DND-41 (cell line): Measurements from ENCODE around the gene DLGAP1.

Experiments used
- ATAC-seq: fragments of 200-7000 bp; cut with Tn5 transposase; 3 replicates; pipeline ENCODE4 v1.9.1; 2021; ENCODE audit warnings: low read depth; ENCODE audit not compliant: insufficient read depth
- DNase-seq: peaks from one replicate; pipeline ENCODE4 v3.0.0-alpha.2; 2020
- H2AFZ ChIP-seq: 2 replicates; pipeline ENCODE4 v1.6.0; 2012; ENCODE audit warnings: low read depth, low read length
- H3K27ac ChIP-seq: 2 replicates; pipeline ENCODE4 v1.5.1; 2012; ENCODE audit warnings: low read length, inconsistent platforms
- H3K27me3 ChIP-seq: fragments of 200-600 bp; sonication (generic); 2 replicates; pipeline ENCODE4 v1.6.0; 2012; ENCODE audit warnings: low read length, mild to moderate bottlenecking, inconsistent platforms; ENCODE audit not compliant: insufficient read depth, poor library complexity
- H3K36me3 ChIP-seq: 2 replicates; pipeline ENCODE4 v1.5.1; 2012; ENCODE audit warnings: low read length, inconsistent platforms; ENCODE audit not compliant: insufficient read depth
- H3K4me1 ChIP-seq: 2 replicates; pipeline ENCODE4 v1.5.1; 2012; ENCODE audit warnings: mild to moderate bottlenecking, low read length; ENCODE audit not compliant: insufficient read depth
- H3K4me2 ChIP-seq: 2 replicates; pipeline ENCODE4 v1.6.0; 2012; ENCODE audit warnings: mild to moderate bottlenecking, moderate library complexity, low read length, inconsistent platforms; ENCODE audit not compliant: insufficient read depth
- H3K4me3 ChIP-seq, 2 experiments: fragments of 200-600 bp in 1 of 2; shearing (Covaris generic) in 1 of 2; 2 replicates each; pipeline ENCODE4 v1.5.1; 2012 to 2016; ENCODE audit warnings: inconsistent platforms in 2 of 2, low read length in 2 of 2, mild to moderate bottlenecking in 2 of 2, low read depth in 1 of 2, moderate library complexity in 1 of 2
- H3K79me2 ChIP-seq: 2 replicates; pipeline ENCODE4 v1.6.0; 2012; ENCODE audit warnings: low read length, inconsistent platforms; ENCODE audit not compliant: insufficient read depth
- H3K9ac ChIP-seq: 2 replicates; pipeline ENCODE4 v1.6.0; 2012; ENCODE audit warnings: low read depth, mild to moderate bottlenecking, inconsistent platforms, low read length, moderate library complexity
- H3K9me3 ChIP-seq: 2 replicates; pipeline ENCODE4 v1.5.1; 2012; ENCODE audit warnings: low read length, moderate library complexity, mild to moderate bottlenecking, inconsistent platforms; ENCODE audit not compliant: insufficient read depth, severe bottlenecking
- H4K20me1 ChIP-seq: 2 replicates; pipeline ENCODE4 v1.6.0; 2012; ENCODE audit warnings: low read length; ENCODE audit not compliant: insufficient read depth
- EZH2 ChIP-seq: IDR thresholded peaks from 3 replicates; pipeline ENCODE4 v1.6.1; 2012; ENCODE audit warnings: borderline replicate concordance, low read depth, mild to moderate bottlenecking, moderate library complexity, low read length, inconsistent platforms; ENCODE audit not compliant: severe bottlenecking
- TF ChIP-seq, protein P1 (sequence below): IDR thresholded peaks from 2 replicates; pipeline ENCODE4 v1.5.1; 2012; ENCODE audit warnings: borderline replicate concordance, low read length, moderate library complexity, mild to moderate bottlenecking; ENCODE audit not compliant: poor library complexity, severe bottlenecking; ENCODE audit errors: extremely low read depth

The DLGAP1 gene

DNA sequence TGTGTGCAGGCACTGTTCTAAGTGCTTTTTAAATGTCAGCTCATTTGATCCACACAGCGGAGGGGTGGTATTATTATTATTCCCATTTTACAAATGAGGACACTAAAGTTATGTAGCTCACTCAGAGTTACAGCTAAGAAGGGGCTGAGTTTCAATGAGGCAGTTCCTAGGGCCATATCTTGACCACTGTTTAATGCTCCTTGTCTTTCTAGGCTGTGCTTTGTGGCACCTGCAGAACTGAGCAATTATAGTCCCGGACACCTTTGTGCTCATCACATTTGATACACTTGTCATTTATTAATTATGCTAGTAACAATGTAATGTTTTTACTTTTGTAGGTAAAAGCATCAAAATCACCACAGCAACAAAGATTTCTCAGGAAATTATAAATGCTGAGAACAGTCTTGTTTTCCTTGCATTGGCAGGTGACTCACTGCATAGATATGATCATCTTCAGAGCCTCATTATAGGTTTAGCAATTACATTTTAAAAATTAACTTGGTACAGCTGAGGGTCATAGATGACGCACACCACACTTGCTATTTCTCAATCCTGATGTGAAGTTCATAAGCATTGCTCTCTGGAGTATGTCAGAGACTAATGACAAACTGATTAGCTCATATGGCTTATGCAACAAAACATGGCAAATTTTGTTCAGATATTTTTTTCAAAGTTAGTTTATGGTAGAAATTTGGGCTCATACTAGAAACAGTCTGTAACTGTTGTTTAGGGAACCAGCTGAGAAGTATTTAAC lies 638.3 kb downstream of the DLGAP1 start:
- TF ChIP-seq, protein P1, sequence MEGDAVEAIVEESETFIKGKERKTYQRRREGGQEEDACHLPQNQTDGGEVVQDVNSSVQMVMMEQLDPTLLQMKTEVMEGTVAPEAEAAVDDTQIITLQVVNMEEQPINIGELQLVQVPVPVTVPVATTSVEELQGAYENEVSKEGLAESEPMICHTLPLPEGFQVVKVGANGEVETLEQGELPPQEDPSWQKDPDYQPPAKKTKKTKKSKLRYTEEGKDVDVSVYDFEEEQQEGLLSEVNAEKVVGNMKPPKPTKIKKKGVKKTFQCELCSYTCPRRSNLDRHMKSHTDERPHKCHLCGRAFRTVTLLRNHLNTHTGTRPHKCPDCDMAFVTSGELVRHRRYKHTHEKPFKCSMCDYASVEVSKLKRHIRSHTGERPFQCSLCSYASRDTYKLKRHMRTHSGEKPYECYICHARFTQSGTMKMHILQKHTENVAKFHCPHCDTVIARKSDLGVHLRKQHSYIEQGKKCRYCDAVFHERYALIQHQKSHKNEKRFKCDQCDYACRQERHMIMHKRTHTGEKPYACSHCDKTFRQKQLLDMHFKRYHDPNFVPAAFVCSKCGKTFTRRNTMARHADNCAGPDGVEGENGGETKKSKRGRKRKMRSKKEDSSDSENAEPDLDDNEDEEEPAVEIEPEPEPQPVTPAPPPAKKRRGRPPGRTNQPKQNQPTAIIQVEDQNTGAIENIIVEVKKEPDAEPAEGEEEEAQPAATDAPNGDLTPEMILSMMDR: no peak
- no peak for TF ChIP-seq EZH2
- no peaks in the 10 kb centered on the region for H3K36me3 ChIP-seq
- H3K79me2 ChIP-seq: no peaks in the 10 kb centered on the region
- H2AFZ ChIP-seq: no peak overlapping the region
- H3K4me2 ChIP-seq: no peak overlapping the region
- no peaks in the 10 kb centered on the region for H3K9me3 ChIP-seq
- no peak overlapping the region for H3K9ac ChIP-seq
- no peak for DNase-seq
- H4K20me1 ChIP-seq: no peaks in the 10 kb centered on the region
- no peak overlapping the region for H3K4me3 ChIP-seq
- ATAC-seq: no peak
- no peaks in the 10 kb centered on the region for H3K4me1 ChIP-seq
- H3K27ac ChIP-seq: no peak overlapping the region
- H3K27me3 ChIP-seq: peaks cover 4% of the 10 kb centered on the region

- H3K36me3 ChIP-seq: no peaks in the 10 kb centered on the region
- no peak overlapping the region for H3K4me3 ChIP-seq
- no peaks in the 10 kb centered on the region for H3K9me3 ChIP-seq
- ATAC-seq (no peak), DNase-seq (no peak)
- H3K4me1 ChIP-seq: no peaks in the 10 kb centered on the region
- TF ChIP-seq, protein P1: no peak
- no peak for TF ChIP-seq EZH2
- no peaks in the 10 kb centered on the region for H4K20me1 ChIP-seq
- no peak overlapping the region for H3K9ac ChIP-seq
- H3K27me3 ChIP-seq: peaks cover 4% of the 10 kb centered on the region
- H3K27ac ChIP-seq: no peak overlapping the region
- H3K4me2 ChIP-seq: no peak overlapping the region
- no peak overlapping the region for H2AFZ ChIP-seq
- no peaks in the 10 kb centered on the region for H3K79me2 ChIP-seq
Observed at GRCh38 chr18:3815991-3816390, 639.1 kb downstream of the DLGAP1 start.

DNA sequence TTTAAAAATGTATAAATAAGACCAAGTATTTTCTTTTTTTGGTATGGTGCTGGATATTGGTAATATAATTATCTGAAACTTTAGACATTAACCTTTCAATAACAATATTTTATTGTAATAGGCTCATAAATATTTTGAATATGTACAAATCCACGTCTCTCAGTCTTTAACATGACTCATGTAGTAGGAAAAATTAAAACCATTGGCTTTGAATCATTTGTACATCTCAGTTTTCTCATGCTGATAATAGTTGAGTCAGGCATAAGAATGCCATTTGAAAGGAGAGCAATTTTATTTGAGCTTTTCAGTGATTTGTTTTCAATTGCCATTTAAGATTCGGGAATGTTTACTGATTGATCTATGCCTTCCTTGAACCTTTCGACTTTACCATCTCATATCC lies 640.3 kb downstream of the DLGAP1 start:
- H4K20me1 ChIP-seq: no peaks in the 10 kb centered on the region
- no peak overlapping the region for H3K4me2 ChIP-seq
- TF ChIP-seq, protein P1: no peak
- no peak for TF ChIP-seq EZH2
- H3K27ac ChIP-seq: no peak overlapping the region
- no peak overlapping the region for H2AFZ ChIP-seq
- no peaks in the 10 kb centered on the region for H3K4me1 ChIP-seq
- no peak for DNase-seq
- H3K27me3 ChIP-seq: peaks cover 4% of the 10 kb centered on the region
- H3K9ac ChIP-seq: no peak overlapping the region
- H3K79me2 ChIP-seq: no peaks in the 10 kb centered on the region
- ATAC-seq: no peak
- H3K9me3 ChIP-seq: no peaks in the 10 kb centered on the region
- H3K4me3 ChIP-seq: no peak overlapping the region
- H3K36me3 ChIP-seq: no peaks in the 10 kb centered on the region

- no peak for TF ChIP-seq EZH2
- TF ChIP-seq, protein P1: no peak
- ATAC-seq: no peak
Observed at GRCh38 chr18:3810296-3810695, 644.8 kb downstream of the DLGAP1 start.

More at GRCh38 chr18:3810296-3810695, 644.8 kb downstream of the DLGAP1 start:
- Histone ChIP-seq H3K4me1 (no peaks in the 10 kb centered on the region), H3K27me3 (peaks cover 1% of the 10 kb centered on the region), H3K9me3 (no peaks in the 10 kb centered on the region), H4K20me1 (no peaks in the 10 kb centered on the region), H3K9ac (no peak overlapping the region), H3K36me3 (no peaks in the 10 kb centered on the region), H3K4me3 (no peak overlapping the region), H3K4me2 (no peak overlapping the region), H3K27ac (no peak overlapping the region), H2AFZ (no peak overlapping the region), H3K79me2 (no peaks in the 10 kb centered on the region)
- DNase-seq: no peak
